ENCODE results near the gene DTNB. TPM values are rescaled to one million over a fixed set of nuclear protein-coding genes. Genes with fewer than 3 reads are reported as not detected.

Gene DTNB
- total and polyA plus RNA-seq, 7 donors, result 2.4 to 7.8 (median 4.8) TPM

DNA sequence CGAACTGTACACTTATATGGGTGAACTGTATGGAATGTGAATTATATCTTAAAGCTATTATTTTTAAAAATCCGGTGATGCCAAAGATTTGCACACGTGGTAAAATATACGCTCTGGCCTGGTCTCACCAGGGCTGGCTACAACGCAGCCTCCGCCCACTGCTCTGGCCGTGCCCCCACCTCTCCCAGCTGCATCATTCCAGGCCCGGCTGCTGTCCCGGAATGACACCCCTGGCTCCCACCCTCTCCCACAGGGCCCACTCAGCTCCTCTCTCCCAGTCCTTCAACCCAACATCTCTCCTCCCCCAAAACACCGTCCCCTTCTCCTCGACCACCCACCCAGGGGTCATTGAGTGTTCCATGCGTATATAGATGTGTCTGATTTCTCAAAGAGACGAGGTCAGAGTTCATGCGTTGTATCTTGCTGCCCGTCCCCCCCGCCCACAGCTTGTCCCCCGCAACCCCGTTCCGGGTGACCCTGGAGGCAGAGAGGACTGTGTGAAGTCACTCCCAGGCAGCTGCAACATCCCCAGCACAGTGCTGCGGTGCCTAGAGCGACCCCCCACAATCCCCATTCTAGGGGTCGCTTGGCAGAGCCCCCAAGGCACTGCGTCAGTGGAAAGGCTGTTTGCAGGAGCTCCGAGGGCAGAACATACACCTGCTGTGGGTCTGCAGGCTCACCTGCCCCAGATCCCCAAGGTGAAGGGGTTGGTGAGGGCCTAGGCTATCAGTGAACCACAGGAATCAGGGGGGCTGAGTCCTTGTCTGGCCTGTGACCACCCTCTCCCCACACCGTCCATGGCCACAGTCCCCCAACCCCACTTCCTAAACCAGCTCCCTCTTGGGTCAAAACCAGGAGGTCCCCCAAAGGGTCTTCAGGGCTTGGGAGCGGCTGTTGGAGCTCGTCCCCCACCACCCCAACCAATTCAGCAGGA lies 345.0 kb downstream of the DTNB start:
- H3K36me3 ChIP-seq, result peaks cover 0 to 11% (median 7%) of the 10 kb centered on the region in 4 donors
- TF ChIP-seq, protein P1, sequence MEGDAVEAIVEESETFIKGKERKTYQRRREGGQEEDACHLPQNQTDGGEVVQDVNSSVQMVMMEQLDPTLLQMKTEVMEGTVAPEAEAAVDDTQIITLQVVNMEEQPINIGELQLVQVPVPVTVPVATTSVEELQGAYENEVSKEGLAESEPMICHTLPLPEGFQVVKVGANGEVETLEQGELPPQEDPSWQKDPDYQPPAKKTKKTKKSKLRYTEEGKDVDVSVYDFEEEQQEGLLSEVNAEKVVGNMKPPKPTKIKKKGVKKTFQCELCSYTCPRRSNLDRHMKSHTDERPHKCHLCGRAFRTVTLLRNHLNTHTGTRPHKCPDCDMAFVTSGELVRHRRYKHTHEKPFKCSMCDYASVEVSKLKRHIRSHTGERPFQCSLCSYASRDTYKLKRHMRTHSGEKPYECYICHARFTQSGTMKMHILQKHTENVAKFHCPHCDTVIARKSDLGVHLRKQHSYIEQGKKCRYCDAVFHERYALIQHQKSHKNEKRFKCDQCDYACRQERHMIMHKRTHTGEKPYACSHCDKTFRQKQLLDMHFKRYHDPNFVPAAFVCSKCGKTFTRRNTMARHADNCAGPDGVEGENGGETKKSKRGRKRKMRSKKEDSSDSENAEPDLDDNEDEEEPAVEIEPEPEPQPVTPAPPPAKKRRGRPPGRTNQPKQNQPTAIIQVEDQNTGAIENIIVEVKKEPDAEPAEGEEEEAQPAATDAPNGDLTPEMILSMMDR (IDR thresholded peaks at IDR 0.05), result no peak
- TF ChIP-seq POLR2A (IDR thresholded peaks at IDR 0.05) (no peak), EP300 (IDR thresholded peaks at IDR 0.05) (no peak), POLR2AphosphoS5 (IDR thresholded peaks at IDR 0.05) (no peak)
- intact Hi-C loops (cut with DNase I), result no loop called here
- no peaks in the 10 kb centered on the region for H3K27me3 ChIP-seq
- H3K4me1 ChIP-seq, result peaks cover 0 to 78% (median 76%) of the 10 kb centered on the region in 4 donors
- peak overlapping the region in 2 of 4 donors; percentile 1 to 11 for H3K27ac ChIP-seq
- peaks cover 0 to 4% (median 3%) of the 10 kb centered on the region in 4 donors for H3K9me3 ChIP-seq
- DNase-seq, result no peak
- WGBS, 2 donors, result 89 to 94% methylated on average over 27 of the region's 27 CpGs
- no peak overlapping the region for H3K4me3 ChIP-seq

Small RNA genes lying within 50 kb of the gene (small RNA-seq; reads per million reads assigned to genes)
- gene MIR1301 (0.84 to 1.7 (median 0.94) reads per million in 3 donors), gene RF00019 (0 reads per million in 3 donors)

Other genes starting within 250 kb of the DTNB start
- gene ASXL2, start 204.9 kb upstream of the DTNB start, total RNA-seq, result 10 to 100 TPM; 10.7 to 15.5 (median 14.4) TPM
- 1 to 10 TPM; 1.8 to 7.1 (median 2.5) TPM for gene ASXL2, start 204.9 kb upstream of the DTNB start, polyA plus RNA-seq